Colonic mucosa (tissue), 4 donors: Measurements from ENCODE around the gene ATF7. TPM values are rescaled to one million over a fixed set of nuclear protein-coding genes. Genes with fewer than 3 reads are reported as not detected.

ENCODE experiments used
- DNase-seq: peaks from one replicate; pipeline ENCODE4 v3.0.0-alpha.2; 2020
- H3K27ac ChIP-seq: fragments of 200-600 bp; one replicate; pipeline ENCODE4 v1.8.0; 2021
- H3K27me3 ChIP-seq: fragments of 200-600 bp; one replicate; pipeline ENCODE4 v1.8.0; 2021
- H3K36me3 ChIP-seq: fragments of 200-600 bp; one replicate; pipeline ENCODE4 v1.8.0; 2021
- H3K4me1 ChIP-seq: fragments of 200-600 bp; one replicate; pipeline ENCODE4 v1.8.0; 2021; ENCODE audit warnings: mild to moderate bottlenecking
- H3K4me3 ChIP-seq: fragments of 200-600 bp; one replicate; pipeline ENCODE4 v1.8.0; 2021
- H3K9ac ChIP-seq, 2 donors: one replicate each; pipeline ENCODE4 v1.7.0; 2013; ENCODE audit warnings: control low read depth in 2 of 2, low read depth in 2 of 2, low read length in 2 of 2
- H3K9me3 ChIP-seq: fragments of 200-600 bp; one replicate; pipeline ENCODE4 v1.8.0; 2021
- CTCF ChIP-seq: fragments of 200-600 bp; IDR thresholded peaks from one replicate; pipeline ENCODE4 v1.8.0; 2022; ENCODE audit warnings: antibody characterized with exemption, mild to moderate bottlenecking
- intact Hi-C: fragments of 100-400 bp; cut with DNase I; formaldehyde crosslinking; loops from one replicate; pipeline ENCODE4 v1.14.1; 2022
- total RNA-seq, 2 donors: library from RNA; stranded (reverse); fragmentation: NEBNext Ultra II Directional in 1 of 2; extraction: Animal tissue kit (Norgen Biotek cat#: 25700) in 1 of 2; gene quantifications; one replicate each; pipeline ENCODE4 v1.2.1, GENCODE V29; 2021
- donor health status: healthy.
- donor health status: DM: no; HTN: no; CAD: no.
- donor health status: DM: no; HTN: no; CAD: no.

ATF7 gene
- total RNA-seq, 2 donors from 2014 or later = 31.1 to 38.5 TPM

- no peak for TF ChIP-seq CTCF
- H3K4me3 ChIP-seq = no peak overlapping the region
- intact Hi-C loops = no loop called here
- no peak overlapping the region for H3K27ac ChIP-seq
- no peaks in the 10 kb centered on the region for H3K9me3 ChIP-seq
- no peak overlapping the region for H3K9ac ChIP-seq
- no peaks in the 10 kb centered on the region for H3K4me1 ChIP-seq
- no peaks in the 10 kb centered on the region for H3K27me3 ChIP-seq
- DNase-seq = no peak
- peaks cover 28% of the 10 kb centered on the region for H3K36me3 ChIP-seq
These were observed 152.1 kb downstream of the ATF7 start for GRCh38 chr12:53474077-53474476.

DNA sequence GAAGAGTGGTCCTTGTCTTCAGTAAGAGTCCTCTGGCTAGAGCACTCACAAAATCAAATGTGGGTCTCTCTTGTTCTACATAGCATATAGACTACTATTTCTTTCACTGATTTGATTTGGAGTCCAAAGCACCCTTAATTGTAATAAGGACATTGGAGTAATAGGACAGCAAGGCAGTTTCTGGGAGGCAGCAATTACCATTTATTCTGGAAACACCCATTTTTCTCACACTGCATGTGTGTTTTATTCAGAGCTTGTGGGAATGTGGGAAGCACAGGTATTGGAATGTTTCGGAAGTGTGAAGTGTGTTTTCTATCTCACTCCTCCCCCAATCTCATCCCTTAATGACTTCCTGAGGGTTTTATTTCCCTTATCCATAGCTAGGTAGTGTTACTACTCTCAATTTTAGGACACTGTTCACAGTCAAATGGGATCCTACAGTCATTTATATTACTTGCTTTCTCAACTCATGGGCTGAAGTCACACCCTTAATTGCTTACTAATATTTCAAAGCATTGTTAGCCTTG, 154.1 kb downstream of the ATF7 start:
- H3K4me1 ChIP-seq = no peaks in the 10 kb centered on the region

DNA sequence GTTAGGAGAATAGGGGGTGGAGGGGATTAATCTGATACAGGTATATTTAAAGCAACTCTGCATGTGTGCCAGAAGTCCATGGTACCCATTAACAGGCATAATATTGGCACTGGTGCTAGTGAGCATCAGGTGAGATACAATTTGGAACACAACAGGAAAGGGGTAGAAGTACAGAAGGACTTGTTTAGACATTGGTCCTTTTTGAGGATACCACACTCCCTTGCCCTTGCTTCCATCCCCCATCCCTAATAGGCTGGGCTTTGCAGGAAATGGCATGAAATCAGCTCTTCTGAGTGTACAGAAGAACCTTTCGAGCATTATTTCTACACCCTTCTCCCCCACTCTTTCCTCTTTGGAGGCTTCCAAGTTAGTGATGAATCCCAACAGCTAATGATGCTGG, 157.9 kb downstream of the ATF7 start:
- intact Hi-C loops = no loop called here
- no peak for TF ChIP-seq CTCF
- no peak overlapping the region for H3K4me3 ChIP-seq
- H3K27ac ChIP-seq = no peak overlapping the region
- no peak overlapping the region for H3K9ac ChIP-seq
- H3K36me3 ChIP-seq = peaks cover 52% of the 10 kb centered on the region
- DNase-seq = no peak
- H3K4me1 ChIP-seq = no peaks in the 10 kb centered on the region
- no peaks in the 10 kb centered on the region for H3K27me3 ChIP-seq
- H3K9me3 ChIP-seq = no peaks in the 10 kb centered on the region

More for the DNA sequence above, 154.1 kb downstream of the ATF7 start:
- no peak overlapping the region for H3K4me3 ChIP-seq
- H3K9me3 ChIP-seq = no peaks in the 10 kb centered on the region
- DNase-seq = no peak
- TF ChIP-seq CTCF = no peak
- intact Hi-C loops = no loop called here
- H3K27me3 ChIP-seq = no peaks in the 10 kb centered on the region
- H3K27ac ChIP-seq = no peak overlapping the region
- no peak overlapping the region for H3K9ac ChIP-seq
- H3K36me3 ChIP-seq = peaks cover 44% of the 10 kb centered on the region

GRCh38 chr12:53467880-53468279, 158.3 kb downstream of the ATF7 start:
- intact Hi-C loops = no loop called here
- Histone ChIP-seq H3K4me3 (no peak overlapping the region), H3K4me1 (no peaks in the 10 kb centered on the region), H3K36me3 (peaks cover 56% of the 10 kb centered on the region), H3K9me3 (no peaks in the 10 kb centered on the region), H3K27ac (no peak overlapping the region), H3K9ac (no peak overlapping the region), H3K27me3 (no peaks in the 10 kb centered on the region)
- TF ChIP-seq CTCF = no peak
- no peak for DNase-seq

- H3K27ac ChIP-seq = no peak overlapping the region
- TF ChIP-seq CTCF = no peak
- H3K4me3 ChIP-seq = no peak overlapping the region
- H3K4me1 ChIP-seq = peaks cover 2% of the 10 kb centered on the region
- intact Hi-C loops = no loop called here
- peaks cover 64% of the 10 kb centered on the region for H3K36me3 ChIP-seq
- H3K9me3 ChIP-seq = no peaks in the 10 kb centered on the region
- no peak for DNase-seq
- no peak overlapping the region for H3K9ac ChIP-seq
- H3K27me3 ChIP-seq = no peaks in the 10 kb centered on the region
These were observed 159.1 kb downstream of the ATF7 start for GRCh38 chr12:53467082-53467481.
